GM19099 (cell line): ENCODE results near the gene COL1A1.

ENCODE experiments used
- POLR2A ChIP-seq: IDR thresholded peaks from 3 replicates; pipeline ENCODE4 v1.6.1; 2011; ENCODE audit warnings: low read depth; ENCODE audit not compliant: insufficient read length; ENCODE audit errors: extremely low read depth

The COL1A1 gene

DNA sequence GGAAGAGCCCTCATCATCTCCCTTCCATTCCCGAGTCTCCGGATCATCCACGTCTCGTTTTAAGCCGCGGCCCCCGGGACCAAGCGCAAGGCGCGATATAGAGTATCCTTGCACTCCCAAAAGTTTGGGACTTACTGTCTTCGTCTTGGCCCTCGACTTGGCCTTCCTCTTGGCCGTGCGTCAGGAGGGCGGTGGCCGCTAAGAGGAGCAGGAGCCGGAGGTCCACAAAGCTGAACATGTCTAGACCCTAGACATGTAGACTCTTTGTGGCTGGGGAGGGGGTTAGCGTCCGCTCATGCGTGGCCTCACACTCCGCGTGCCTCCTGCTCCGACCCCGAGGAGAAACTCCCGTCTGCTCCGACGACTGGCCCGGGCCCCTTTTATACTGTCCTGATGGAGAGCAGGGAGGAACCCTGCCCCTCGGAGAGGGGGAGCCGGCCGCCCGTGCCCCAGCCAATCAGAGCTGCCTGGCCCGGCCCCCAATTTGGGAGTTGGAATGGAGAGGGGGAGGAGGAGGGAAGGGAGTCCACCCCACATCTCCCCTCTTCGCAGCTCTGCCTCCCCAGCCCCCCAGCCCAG, at the start of gene COL1A1:
Gene COL1A1 (minus strand): TSS at position 356 of the 579 bp plus-strand sequence. CDS start 118 bp downstream, at position 238.
- TF ChIP-seq POLR2A = no peak

DNA sequence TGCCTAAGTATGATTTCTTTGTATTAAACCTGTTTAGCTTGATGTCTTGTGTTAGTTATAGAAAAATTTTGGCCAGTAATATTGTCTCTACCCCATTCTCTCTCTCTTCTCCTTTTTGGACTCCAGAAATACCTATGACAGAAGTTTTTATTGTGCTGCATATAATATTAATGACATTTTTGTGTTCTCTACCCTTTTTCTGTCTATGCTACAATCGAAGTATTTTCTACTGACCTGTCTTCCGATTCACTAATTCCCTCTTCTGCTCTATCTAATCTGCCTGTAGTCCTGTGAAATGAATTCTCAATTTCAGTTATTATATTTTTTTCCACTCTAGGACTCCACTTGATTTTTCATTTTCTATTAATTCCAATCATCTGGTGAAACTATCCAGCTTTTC, 46.8 kb upstream of the COL1A1 start:
- TF ChIP-seq POLR2A = no peak

DNA sequence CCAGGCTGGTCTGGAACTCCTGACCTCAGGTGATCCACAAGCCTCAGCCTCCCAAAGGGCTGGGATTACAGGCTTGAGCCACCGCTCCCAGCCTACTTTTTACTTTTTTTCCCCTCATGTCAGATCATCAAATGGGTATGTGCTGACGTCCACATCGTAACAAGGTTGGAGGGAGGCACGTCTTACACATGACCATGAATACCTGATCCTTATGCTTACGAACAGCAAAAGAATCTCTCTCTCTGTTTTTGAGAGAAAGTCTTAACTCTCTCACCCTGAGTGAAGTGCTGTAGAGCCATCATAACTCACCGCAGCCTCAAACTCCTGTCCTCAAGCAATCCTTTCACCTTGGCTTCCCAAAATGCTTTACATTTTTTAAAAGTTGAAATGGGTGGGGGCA, 43.3 kb upstream of the COL1A1 start:
- TF ChIP-seq POLR2A = no peak

GRCh38 chr17:50241431-50241830, 40.0 kb upstream of the COL1A1 start:
- no peak for TF ChIP-seq POLR2A

DNA sequence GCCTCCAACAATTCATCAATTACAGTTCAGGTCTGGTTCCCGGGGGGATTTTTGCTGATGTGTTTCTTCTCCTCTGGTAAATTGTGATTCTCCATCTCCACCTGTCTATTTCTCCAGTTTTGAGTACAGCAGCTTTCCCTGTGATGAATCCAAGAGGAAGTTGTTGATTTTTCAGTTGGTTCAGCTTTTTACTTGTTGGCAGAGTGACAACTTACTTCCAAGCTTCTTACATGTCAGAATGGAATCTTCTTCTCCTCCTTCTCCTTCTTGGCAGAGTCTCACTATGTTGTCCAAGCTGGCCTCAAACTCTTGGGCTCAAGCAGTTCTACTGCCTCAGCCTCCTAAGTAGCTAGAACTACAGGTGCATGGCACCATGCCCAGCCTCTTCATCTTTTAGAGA, 39.4 kb upstream of the COL1A1 start:
- no peak for TF ChIP-seq POLR2A

DNA sequence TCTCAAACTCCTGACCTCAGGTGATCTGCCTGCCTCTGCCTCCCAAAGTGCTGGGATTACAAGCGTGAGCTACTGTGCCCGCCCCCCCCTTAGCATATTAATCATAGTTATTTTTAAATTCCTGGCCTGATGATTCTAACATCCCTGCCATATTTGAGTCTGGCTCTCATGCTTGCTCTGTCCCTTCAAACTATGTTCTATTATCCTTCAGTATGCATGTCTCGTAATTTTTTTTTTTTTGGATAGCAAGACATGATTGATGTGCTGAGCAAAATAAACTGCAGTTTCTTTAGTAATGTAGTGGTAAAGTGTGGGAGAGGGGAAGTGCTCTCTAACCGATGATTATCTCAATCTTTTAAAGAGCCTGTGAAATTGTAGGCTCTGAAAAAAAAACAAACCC, 38.5 kb upstream of the COL1A1 start:
- no peak for TF ChIP-seq POLR2A

DNA sequence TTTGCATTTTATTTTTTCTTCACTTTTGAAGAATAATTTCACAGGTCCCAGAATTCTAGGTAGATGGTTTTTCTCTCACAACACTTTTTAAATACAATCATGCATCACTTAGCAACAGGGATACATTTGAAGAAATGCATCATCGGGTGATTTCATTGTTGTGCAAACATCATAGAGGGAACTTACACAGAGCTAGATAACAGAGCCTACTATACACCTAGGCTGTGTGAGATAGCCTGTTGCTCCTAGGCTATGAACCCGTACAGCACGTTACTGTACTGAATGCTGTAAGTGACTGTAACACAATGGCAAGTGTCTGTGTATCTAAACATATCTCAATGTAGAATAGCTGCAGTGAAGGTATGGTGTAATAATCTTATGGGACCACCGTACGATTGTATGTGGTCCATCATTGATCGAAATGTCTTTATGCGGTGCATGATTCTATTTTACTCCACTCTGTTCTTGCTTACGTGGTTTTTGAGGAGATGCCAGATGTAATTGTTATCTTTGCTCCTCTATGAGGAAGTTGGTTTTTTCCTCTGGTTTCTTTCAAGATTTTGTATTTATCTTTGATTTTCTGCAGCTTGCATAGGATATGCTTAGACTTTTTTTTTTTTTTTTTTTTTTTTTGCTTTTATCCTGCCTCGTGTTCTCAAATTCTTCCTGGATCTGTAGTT, 37.3 kb upstream of the COL1A1 start:
- TF ChIP-seq POLR2A = no peak

GRCh38 chr17:50237901-50238300, 36.5 kb upstream of the COL1A1 start:
- no peak for TF ChIP-seq POLR2A

DNA sequence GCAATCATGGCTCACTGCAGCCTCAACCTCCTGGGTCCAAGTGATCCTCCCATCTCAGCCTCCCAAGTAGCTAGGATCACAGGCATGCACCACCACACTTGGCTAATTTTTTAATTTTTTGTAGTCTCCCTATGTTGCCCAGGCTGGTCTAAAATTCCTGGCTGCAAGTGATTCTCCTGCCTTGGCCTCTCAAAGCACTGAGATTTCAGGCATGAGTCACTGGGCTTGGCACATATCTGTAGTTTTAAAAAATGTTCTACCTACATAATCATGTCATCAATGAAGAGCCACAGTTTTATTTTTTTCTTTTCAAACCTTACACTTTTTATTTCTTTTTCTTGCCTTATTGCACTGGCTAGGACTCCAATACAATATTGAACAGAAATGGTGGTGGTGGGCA, 33.1 kb upstream of the COL1A1 start:
- TF ChIP-seq POLR2A = no peak

- no peak for TF ChIP-seq POLR2A
Observed at GRCh38 chr17:50225701-50226240, 24.3 kb upstream of the COL1A1 start.

DNA sequence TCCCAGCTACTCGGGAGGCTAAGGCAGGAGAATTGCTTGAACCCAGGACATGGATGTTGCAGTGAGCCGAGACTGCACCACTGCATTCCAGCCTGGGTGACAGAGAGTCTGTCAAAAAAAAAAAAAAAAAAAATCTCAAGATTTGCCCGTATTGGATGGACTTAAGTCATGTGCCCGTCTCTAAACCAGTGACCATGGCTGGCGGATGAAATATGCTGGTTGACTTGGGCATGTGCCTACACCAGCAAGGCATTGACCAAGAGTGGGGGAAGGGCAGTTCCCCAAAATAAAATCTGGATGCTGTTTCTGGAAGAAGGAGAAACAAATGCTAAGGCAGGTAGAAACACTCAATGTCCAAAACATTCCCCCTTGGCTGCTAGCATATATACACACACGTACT, 21.5 kb upstream of the COL1A1 start:
- TF ChIP-seq POLR2A = no peak

DNA sequence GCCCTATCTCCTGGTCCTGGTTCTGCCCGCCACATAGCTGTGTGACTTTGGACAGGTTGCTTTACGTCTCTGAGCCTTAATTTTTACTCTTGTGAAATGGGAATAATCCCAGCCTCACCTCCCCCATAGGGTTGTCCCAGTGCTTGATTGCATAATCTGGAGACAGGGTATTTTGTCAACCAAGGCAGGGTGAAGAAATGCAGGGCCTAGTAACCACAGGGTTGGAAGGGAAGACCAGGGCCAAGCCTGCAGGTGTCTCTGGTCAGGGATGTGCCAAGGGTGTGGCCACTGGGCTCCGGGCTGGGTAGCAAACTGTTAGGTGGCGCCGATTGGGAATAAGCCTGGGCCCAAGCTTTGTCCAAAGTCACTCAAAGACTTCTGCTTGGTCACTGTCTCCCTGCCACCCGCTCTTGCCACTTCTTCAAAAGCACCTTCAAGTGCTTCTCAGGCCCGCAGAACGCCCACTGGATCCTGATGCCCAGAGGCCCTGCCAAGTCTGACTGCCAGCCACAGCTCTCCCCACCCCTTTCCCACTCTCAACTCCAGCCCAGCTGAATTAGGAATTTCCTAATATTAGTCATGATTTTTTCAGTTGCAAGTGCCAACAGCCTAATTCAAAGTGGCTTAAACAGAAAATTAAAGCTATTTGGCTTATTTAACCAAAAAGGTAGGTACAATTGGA, 20.6 kb upstream of the COL1A1 start:
- no peak for TF ChIP-seq POLR2A

DNA sequence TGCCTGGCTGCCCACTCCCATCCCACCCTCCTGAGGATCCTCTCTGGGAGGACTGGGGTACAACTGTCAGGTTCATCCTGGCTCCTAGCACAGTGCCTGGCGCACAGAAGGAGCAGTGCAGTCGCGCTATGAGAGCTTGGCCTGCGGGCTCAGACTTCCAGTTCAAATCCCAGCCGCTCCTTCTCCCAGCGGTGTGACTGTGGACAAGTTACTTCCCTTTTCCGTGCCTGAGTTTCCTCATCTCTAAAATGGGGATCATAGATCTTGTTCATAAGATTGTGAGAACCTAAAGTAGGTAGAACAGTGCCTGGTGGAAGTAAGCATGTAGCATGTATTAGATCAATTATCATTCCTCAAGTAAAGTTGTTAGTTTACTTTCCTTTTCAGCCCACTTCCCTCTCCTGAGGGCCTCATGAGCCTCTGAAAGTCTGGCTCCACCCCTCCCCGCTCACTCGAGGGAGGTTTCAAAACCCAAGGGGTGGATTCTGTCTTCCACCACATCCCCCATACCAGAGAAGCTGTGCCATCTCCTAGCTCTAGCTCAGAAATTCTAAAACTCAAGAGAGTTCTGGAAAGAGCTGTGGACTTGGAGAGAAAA, 19.9 kb upstream of the COL1A1 start:
- no peak for TF ChIP-seq POLR2A

- no peak for TF ChIP-seq POLR2A
Observed at GRCh38 chr17:50220811-50221210, 19.4 kb upstream of the COL1A1 start.

- no peak for TF ChIP-seq POLR2A
Observed at GRCh38 chr17:50219939-50220465, 18.6 kb upstream of the COL1A1 start.
